ENCODE data around the gene MAFB. TPM values are rescaled to one million over a fixed set of nuclear protein-coding genes. Genes with fewer than 3 reads are reported as not detected.

Gene MAFB
- total RNA-seq, 1 donor from 2014 or later: 6.8 TPM

DNA sequence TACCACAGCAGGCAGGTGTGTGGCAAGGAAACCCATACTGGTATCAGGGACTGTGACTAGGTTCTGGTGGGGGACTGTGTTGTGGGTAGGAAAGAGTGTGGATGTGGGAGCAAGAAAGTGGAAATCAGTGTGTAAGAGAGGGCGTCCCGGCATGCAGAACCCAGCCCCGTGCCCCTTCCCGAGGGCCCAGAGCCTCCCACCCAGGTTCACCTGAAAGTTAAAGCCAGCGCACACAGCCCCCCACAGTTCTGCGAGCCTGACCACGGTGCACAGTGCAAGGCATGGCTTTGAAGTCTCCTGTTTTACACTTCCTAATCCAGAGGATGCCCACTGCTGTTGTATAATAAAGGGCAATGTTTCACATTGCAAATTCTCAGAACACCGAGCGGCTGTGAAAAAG lies 22.7 kb downstream of the MAFB start:
- intact Hi-C loops (cut with DNase I): no loop called here

GRCh38 chr20:40664891-40665290 lies 24.1 kb downstream of the MAFB start:
- intact Hi-C loops (cut with DNase I): no loop called here

More for the DNA sequence above, 22.7 kb downstream of the MAFB start:
- DNase-seq (ENCODE audit: low spot score): no peak

DNA sequence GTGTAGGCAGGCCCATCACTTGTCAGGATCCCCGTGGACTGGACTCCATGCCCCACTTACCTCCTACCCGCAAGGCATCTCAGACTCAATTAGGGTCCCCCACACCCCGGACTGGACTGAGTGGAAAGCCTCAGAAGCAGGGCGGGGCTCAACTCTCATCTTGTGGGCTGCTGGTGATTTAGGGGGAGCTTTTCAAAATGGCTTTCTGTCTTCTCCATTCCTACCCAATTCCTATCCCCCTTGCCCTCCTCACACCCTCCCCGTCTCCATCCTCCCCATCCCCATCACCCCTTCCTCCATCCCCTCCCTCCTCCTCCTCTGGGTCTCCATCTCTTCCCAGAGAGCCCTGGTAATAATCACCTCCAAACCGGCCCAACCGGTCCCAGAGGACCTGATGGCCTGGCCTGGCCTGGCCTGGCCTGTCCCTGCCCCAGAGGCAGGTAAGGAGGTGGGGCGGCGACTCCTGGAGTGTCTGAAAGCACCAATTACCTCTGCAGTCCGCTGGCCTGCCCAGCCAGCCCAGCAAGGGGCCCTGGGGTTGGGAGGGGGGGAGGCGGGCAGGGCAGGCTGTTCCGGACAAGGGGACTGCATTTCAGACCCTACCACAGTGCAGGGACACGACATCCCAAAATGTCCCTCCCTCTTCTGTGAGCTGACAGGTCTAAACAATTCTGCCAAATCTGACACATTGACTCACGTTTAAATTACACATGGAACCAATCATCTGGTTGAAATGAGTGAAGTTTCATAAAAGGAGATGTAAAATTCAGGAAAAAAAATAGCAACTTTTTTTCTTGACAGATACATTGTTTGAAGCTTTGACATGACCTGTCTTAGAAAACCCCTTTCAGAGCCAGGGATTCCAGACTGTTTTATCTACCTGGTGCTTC lies 24.8 kb downstream of the MAFB start:
- no peak for DNase-seq (ENCODE audit: low spot score)
- intact Hi-C loops (cut with DNase I): no loop called here

More at GRCh38 chr20:40664891-40665290, 24.1 kb downstream of the MAFB start:
- no peak for DNase-seq (ENCODE audit: low spot score)

- DNase-seq (ENCODE audit: low spot score): no peak
Observed at GRCh38 chr20:40663304-40663790, 25.7 kb downstream of the MAFB start.

GRCh38 chr20:40659567-40659966 lies 29.5 kb downstream of the MAFB start:
- intact Hi-C loops (cut with DNase I): no loop called here
- no peak for DNase-seq (ENCODE audit: low spot score)

More at GRCh38 chr20:40663304-40663790, 25.7 kb downstream of the MAFB start:
- intact Hi-C loops (cut with DNase I): no loop called here

GRCh38 chr20:40658509-40658908 lies 30.5 kb downstream of the MAFB start:
- intact Hi-C loops (cut with DNase I): no loop called here
- DNase-seq (ENCODE audit: low spot score): no peak

- intact Hi-C loops (cut with DNase I): no loop called here
- no peak for DNase-seq (ENCODE audit: low spot score)
Observed at GRCh38 chr20:40657526-40657925, 31.5 kb downstream of the MAFB start.

DNA sequence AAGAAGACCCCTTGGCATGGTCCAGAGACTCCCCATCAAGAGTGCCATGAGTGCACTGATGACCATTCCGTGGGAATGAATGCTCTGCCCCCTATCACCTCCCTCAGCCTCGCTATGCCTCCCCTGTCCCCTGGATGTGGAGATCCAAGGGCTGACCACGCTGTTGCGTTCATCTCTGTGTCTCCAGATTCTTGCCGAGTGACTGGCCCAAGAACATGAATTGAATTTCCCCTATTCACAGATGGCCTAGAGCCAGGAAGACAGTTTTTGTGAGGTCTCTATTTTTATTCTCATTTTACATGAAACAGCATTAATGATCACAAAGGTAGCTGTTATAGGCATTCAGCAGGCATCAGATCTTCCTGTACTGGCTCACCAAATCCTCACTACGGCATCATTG lies 33.6 kb downstream of the MAFB start:
- no peak for DNase-seq (ENCODE audit: low spot score)
- intact Hi-C loops (cut with DNase I): no loop called here

- no peak for DNase-seq (ENCODE audit: low spot score)
- intact Hi-C loops (cut with DNase I): no loop called here
Observed at GRCh38 chr20:40654876-40655275, 34.2 kb downstream of the MAFB start.

DNA sequence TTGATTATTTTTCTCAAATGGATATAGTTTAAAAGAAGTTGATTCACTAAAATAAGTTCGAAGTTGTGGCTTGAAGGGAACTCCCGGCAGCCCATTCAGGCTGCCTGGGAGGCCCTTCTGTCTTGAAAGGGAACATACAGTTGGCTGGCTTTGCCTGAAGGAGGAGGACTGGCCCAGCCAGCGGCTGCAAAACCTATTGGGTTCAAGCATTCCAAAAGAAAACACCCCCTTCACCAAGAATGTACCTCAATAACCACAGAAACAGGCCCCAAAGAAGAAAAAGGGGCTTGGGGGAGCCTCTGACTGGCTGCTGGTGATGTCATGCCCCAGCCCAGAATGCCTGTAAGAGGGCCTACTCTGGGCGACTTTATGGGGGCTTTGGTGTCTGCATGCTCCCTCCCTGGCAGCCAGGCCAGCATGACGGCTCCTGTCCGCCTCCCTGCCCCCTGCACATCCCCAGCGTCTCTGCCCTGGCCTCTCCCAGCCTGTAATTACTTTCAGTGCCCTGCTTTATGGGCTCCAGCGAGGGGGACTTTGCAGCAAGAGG lies 36.5 kb downstream of the MAFB start:
- intact Hi-C loops (cut with DNase I): no loop called here
- no peak for DNase-seq (ENCODE audit: low spot score)

GRCh38 chr20:40651151-40651550 lies 37.9 kb downstream of the MAFB start:
- intact Hi-C loops (cut with DNase I): no loop called here
- DNase-seq (ENCODE audit: low spot score): no peak

- intact Hi-C loops (cut with DNase I): no loop called here
- no peak for DNase-seq (ENCODE audit: low spot score)
Observed at GRCh38 chr20:40650707-40651106, 38.3 kb downstream of the MAFB start.

DNA sequence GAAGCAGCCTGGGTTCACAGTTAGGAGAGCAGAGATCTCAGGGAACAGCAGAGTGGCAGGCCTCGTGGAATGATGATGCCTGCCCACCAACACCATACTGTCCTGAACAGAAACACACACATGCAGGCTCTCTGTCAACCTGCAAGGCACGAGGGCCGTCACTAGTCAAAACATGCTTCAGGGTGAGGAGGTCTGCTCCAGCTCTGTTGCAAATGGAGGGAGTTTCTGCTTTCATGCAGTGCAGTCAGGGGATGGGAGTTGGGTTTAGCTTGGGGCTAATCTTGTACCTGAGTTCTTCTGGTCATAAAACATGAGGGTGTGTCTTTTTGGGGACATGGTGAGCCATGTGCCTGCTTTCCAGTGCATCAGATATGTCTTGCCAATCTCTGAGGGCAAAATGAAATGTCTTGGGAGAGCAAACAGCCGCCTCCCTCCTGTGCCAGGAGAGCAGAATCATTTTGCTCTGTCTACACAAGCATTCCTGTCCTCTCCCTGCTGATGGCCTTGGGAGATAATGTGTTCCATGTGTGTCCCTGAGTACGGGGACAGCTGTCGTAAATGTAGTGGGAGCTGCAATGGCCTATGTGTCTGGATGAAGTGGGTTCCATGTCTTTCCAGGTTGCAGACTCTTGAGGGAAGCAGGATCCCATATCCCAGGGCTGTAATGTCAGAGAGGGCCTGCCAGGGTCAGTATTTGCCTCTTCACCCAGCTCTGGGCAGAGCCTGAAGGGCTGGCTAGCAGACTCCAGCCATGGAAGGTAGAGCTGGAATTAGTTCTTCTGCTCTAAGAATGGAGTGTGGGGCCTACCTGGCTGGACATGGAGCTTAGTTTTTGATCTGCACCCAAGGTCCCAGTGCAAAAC lies 40.6 kb downstream of the MAFB start:
- no peak for DNase-seq (ENCODE audit: low spot score)
- intact Hi-C loops (cut with DNase I): no loop called here

GRCh38 chr20:40646813-40647212 lies 42.2 kb downstream of the MAFB start:
- intact Hi-C loops (cut with DNase I): no loop called here
- DNase-seq (ENCODE audit: low spot score): no peak

- DNase-seq (ENCODE audit: low spot score): no peak
- intact Hi-C loops (cut with DNase I): no loop called here
Observed at GRCh38 chr20:40646361-40646760, 42.7 kb downstream of the MAFB start.

GRCh38 chr20:40644863-40645262 lies 44.2 kb downstream of the MAFB start:
- intact Hi-C loops (cut with DNase I): no loop called here
- no peak for DNase-seq (ENCODE audit: low spot score)

DNA sequence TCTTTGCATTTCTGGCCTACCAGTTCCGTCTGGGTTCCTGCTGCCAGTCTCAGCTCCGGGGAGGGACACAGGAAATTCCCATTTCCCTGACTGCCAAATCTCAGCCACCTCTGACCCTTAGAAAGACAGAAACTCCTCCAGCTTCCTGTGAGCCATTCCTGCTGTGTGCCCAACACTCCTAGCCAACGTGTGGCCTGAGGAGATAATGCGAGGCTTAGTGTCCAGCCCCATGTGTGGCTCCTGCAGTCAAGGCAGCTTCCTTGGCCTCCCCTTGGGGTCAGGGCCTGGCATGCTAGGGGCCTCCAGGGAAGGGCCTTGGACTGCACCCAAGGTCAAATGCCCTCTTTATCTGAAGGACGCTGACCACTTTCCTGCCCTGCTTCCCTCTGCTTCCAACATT lies 45.1 kb downstream of the MAFB start:
- intact Hi-C loops (cut with DNase I): no loop called here
- no peak for DNase-seq (ENCODE audit: low spot score)

GRCh38 chr20:40641809-40642208 lies 47.2 kb downstream of the MAFB start:
- no peak for DNase-seq (ENCODE audit: low spot score)
- intact Hi-C loops (cut with DNase I): no loop called here

GRCh38 chr20:40641202-40641601 lies 47.8 kb downstream of the MAFB start:
- DNase-seq (ENCODE audit: low spot score): no peak
- intact Hi-C loops (cut with DNase I): no loop called here

GRCh38 chr20:40640667-40641066 lies 48.4 kb downstream of the MAFB start:
- DNase-seq (ENCODE audit: low spot score): no peak
- intact Hi-C loops (cut with DNase I): no loop called here

All from cardiac septum (tissue), 1 donor.